AG09309 (cell line): ENCODE measurements around the gene CTXND1.

ENCODE experiments used
- DNase-seq: peaks from one replicate; pipeline ENCODE4 v3.0.0-alpha.2; 2010; ENCODE audit warnings: low read depth
- H3K4me3 ChIP-seq: 2 replicates; pipeline ENCODE4 v1.5.1; 2011; ENCODE audit warnings: mild to moderate bottlenecking, low read depth, low read length, moderate library complexity; ENCODE audit not compliant: control insufficient read depth
- CTCF ChIP-seq: IDR thresholded peaks from 2 replicates; pipeline ENCODE4 v1.5.1; 2011; ENCODE audit warnings: mild to moderate bottlenecking, low read depth, low read length, inconsistent platforms; ENCODE audit not compliant: insufficient read depth, control insufficient read depth; ENCODE audit errors: missing control alignments

The CTXND1 gene

GRCh38 chr15:80194914-80195313 is 57.1 kb downstream of the CTXND1 start:
- TF ChIP-seq CTCF = no peak
- DNase-seq = no peak
- H3K4me3 ChIP-seq = no peak overlapping the region

GRCh38 chr15:80194186-80194585 is 57.8 kb downstream of the CTXND1 start:
- no peak for DNase-seq
- no peak overlapping the region for H3K4me3 ChIP-seq
- TF ChIP-seq CTCF = no peak

GRCh38 chr15:80191897-80192595 is 60.0 kb downstream of the CTXND1 start:
- H3K4me3 ChIP-seq = no peak overlapping the region
- no peak for DNase-seq
- TF ChIP-seq CTCF = no peak

GRCh38 chr15:80191198-80191597 is 60.8 kb downstream of the CTXND1 start:
- no peak for DNase-seq
- no peak overlapping the region for H3K4me3 ChIP-seq
- no peak for TF ChIP-seq CTCF

- no peak overlapping the region for H3K4me3 ChIP-seq
- no peak for DNase-seq
- no peak for TF ChIP-seq CTCF
These were observed 63.8 kb downstream of the CTXND1 start for GRCh38 chr15:80188251-80188650.

GRCh38 chr15:80186597-80186996 is 65.4 kb downstream of the CTXND1 start:
- no peak overlapping the region for H3K4me3 ChIP-seq
- TF ChIP-seq CTCF = no peak
- no peak for DNase-seq

GRCh38 chr15:80186066-80186465 is 65.9 kb downstream of the CTXND1 start:
- no peak for DNase-seq
- TF ChIP-seq CTCF = no peak
- no peak overlapping the region for H3K4me3 ChIP-seq
